ENCODE data around the gene AGPAT4.

Gene AGPAT4

DNA sequence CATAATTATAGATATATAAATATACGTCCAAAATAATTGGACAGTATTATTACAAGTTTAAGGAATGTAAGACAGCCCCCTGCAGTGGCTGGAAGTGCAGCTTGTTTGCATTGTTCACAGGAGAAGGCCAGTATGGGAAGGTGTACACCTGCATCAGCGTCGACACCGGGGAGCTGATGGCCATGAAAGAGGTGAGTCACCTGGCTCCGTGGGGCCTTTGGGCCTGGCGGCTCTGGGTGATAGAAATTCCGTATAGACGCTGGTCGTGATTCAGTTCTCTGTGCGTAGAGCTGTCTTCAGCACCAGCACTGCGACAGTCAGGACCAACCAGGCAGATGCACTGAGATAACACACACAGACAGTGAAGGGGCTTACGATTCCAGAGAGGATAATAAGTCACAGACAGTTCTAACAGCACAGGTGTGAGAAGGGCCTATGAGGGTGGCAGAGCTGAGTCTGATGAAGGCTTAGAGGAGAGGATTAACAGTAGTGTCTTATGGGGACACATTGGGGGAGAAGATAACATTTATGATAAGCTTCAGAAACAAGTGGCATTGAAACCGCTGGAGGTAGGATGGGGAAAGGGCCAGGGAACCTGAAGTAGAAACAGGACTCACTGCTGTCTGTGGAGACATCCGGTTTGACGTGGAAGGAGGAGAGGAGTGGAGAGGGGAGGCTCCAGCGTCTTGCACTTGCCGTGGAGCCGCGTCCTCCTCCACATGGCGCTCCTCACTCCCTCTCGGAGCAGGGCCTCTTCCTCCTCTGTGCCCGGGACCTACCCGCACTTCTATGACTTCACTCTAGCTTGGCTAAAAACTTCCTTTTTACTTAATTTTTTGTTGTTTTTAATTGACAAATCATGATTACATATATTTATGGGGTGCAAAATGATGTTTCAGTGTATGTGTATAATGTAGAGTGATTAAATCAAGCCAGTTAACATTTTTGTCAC, 165.8 kb downstream of the AGPAT4 start:
- peak; percentile 20 for DNase-seq

DNA sequence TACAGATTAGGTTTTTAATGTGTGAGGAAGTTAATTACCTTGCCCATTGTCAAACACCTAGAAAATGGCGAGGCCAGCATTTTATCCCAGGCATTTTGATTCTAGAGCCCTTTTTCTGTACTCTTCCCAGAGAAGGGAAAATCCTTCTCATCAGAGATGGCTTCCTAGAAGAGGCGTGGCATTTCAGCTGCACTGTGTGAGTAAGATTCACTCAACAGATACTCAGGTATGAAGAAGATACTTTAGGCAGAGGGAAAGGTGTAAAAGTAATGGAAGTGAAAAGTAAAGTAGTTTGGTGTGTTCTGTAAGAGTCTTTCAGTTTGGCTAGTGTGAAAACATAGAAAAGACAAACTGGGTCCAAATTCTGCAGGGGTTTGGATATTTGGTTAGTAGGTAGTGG, 168.5 kb downstream of the AGPAT4 start:
- no peak for DNase-seq

GRCh38 chr6:161104966-161105365, 168.9 kb downstream of the AGPAT4 start:
- DNase-seq, result no peak

DNA sequence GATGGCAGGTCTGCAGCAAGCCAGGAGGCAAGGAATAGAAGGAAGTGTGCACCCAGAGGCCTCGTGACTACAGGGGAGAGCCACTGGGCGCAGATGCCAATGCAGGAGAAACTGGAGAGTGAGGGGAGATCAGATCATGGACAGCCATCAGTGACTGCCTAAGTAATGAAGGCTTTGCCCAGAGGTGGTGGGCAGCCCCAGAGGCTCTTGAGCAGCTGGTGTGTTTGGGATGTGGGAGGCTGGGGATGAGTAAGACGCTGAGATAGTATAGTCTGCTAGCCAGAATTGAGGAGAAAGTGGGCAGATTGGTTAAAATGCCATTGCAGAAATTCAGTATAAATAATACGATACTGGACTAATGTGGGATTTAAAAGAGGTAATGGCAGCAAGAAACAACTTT, 170.4 kb downstream of the AGPAT4 start:
- DNase-seq, result no peak

DNA sequence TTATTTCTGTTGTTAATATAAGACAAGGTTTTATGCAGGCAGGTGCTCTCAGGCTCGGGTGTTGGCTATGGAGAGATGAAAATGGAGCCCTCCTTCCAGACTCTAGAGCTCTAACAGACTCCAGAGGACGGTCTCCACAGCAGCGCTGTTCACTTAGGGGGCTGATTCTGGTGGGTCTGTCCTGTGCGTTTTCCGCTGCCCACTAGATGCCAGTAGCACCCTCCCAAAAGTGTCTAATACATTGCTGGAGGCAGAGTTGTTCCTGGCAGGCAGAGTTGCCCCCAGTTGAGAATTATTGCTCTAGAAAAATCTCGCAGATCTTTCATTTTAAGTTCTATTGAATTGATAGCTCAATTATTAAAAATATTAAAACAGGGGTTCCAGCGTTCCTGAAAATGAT, 172.3 kb downstream of the AGPAT4 start:
- no peak for DNase-seq

DNA sequence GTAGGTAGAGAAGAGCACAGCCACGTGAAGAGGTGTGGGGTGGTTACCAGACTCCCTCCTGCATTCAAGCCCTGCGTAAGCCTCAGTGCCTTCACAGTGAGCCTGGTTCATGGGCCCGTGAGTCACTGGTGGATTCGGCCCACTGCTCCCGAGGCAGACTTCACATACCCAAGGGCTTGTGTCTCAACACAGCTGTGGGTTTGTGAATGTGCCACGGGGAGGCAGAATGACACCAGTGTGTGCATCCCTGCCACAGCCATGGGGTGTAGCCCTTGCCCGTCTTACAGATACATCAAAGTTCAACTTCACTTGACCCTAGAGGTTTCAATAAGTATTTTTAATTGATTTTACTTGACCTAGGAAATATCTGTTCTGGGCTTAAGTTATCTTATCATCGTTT, 173.8 kb downstream of the AGPAT4 start:
- no peak for DNase-seq

DNA sequence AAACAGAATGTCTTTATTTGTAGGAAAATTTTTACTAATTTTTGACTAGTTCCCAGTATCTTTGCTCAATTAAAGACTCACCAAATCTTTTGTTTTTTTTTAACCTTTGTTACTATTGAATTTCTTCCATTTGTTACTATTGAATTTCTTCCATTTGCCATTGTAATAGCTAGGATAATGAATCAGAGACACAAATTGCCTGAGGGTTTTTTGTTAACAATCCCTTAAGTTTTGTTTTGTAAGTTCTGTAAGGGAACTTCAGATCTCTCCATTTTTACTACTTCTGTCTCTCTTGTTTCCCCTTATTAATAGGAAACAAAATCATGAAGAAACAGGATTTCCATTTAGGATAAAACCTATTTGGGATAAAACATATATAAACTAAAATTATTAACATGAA, 177.9 kb downstream of the AGPAT4 start:
- DNase-seq, result no peak

GRCh38 chr6:161094955-161095354, 178.9 kb downstream of the AGPAT4 start:
- no peak for DNase-seq

DNA sequence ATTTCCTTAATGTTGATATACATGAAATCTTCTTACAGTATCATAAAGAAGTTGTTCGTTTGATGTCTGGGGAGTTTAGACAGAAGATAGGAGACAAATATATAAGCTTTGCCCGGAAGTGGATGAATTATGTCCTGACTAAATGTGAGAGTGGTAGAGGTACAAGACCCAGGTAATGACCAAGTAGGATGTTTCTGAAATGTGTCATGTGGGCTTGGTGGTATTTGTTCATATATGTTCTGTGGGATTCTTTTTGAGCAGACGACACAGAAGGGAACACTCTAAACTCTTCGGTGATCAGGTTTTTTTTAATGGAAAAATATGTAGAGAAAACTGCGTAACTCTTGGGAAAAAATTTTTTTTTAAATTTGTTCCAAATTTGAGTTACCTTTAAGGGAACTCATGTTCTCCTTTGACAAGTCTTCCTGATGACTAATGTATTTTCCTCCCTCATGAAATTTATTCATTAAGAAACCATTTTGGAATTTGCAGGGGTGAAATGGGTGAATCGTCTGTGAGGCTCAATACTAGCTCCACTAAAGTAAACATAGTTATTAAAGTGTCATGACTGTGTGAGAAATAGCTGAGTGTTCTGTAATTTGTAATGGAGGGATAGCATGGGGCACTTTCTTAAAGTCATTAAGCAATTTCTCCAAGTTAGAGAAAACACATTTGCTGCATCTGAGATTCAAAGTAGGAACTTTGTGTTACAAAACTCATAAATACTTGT, 181.7 kb downstream of the AGPAT4 start:
- no peak for DNase-seq

DNA sequence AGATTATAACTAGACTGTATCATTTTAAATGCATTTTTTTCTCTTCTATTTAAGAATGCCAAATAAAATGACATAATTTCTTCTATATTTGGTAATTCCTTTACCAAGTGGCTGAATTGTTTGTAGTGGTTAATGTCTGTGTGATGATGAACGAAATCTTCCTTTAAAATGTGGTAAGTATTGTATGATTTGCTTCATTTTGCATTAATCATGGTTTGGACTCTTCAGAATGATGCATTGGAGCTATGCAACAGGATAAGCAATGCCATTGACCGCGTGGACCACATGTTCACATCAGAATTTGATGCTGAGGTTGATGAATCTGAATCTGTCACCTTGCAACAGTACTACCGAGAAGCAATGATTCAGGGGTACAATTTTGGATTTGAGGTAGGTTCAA, 182.7 kb downstream of the AGPAT4 start:
- DNase-seq, result no peak

- no peak for DNase-seq
Observed at GRCh38 chr6:161088676-161089328, 185.1 kb downstream of the AGPAT4 start.

DNA sequence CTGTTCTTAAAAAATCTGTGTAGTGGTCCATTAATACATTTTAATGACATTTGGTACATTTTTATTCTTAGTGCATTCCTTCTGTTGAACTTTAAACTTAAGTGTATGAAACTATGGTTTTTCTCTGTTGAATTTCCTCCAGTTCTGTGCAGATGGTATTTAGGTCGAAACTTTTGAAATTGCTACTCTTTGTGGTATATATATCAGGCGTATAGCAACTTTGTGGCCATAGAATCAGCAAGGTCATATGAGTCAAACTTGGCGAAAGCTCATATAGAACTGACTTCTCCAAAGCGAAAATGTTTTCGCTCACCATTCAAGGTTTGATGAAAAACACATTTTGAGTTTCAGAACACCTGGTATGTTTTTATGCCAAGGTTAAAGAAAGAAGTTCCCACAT, 188.6 kb downstream of the AGPAT4 start:
- no peak for DNase-seq

DNA sequence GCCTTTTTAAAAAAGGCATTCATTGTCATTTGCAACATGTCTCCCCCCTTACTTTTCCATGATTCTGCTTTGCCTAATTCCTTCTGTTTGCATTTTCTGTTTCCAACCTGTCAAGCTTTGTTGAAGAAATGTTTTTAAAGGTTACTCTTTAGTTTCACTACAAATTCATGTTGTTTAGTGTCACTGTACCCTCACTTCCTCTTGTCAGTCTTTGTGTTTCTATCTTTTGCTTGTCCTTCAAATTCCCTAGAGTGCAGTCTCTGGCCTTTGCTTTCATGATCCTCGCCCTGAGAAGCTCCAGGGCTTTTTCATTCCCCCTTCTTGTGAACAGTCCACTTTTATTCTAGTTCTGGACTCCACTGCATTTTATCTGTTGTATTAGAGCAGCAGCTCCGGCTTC, 191.6 kb downstream of the AGPAT4 start:
- DNase-seq, result no peak

- DNase-seq, result no peak
Observed at GRCh38 chr6:161080263-161080970, 193.4 kb downstream of the AGPAT4 start.

Measured in SIG-M5 (cell line).